Activated gamma-delta T cell treated with Interleukin-2 at 50 U/mL for 16 hours (primary cell): ENCODE measurements around the gene PDE11A.

Experiments used
- DNase-seq: peaks from one replicate; pipeline ENCODE4 v3.0.0-alpha.2; 2020

PDE11A gene

DNA sequence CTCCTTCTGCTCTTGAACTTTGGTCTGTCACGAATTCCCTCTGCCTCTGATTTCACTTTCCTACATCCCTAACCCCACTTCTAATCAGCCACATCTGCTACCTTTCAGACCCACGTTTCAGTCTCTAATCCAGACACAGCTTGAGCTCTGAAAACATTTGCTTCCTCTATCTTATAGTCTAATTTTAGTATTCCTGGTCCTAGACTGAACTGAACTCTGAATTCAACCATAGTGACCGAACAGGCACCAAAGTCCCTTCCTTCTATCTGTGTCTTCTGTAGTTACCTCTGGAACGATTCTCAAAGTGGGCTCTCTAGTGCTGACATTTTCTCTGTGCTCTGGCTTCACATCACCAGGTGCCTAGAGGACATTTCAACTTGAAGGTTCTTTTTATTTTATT lies 156.2 kb downstream of the PDE11A start:
- no peak for DNase-seq

- no peak for DNase-seq
Measured at GRCh38 chr2:177914247-177914646, 158.3 kb downstream of the PDE11A start.

DNA sequence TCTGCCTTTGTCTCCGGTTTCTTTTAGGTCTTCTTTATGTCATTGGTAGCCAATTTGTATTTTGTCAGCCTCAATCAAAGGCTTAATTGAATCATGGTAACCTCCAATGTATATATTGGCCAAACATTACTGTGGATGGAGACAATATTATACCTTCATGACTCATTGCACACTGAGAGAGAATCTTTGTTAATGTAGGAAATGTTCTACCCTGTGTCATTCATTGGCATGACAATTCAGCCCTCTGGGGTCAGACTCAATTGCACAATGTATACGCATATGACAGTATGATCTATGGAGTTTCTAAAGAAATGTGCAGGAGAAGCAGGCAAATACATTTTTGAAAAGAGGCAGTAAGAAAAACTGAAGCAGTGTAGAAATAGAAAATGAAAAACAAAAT lies 162.6 kb downstream of the PDE11A start:
- DNase-seq, result no peak

GRCh38 chr2:177908824-177909223 lies 163.8 kb downstream of the PDE11A start:
- DNase-seq, result no peak

GRCh38 chr2:177908182-177908581 lies 164.4 kb downstream of the PDE11A start:
- DNase-seq, result no peak

- DNase-seq, result peak; percentile 44
Measured at GRCh38 chr2:177906041-177906718, 166.4 kb downstream of the PDE11A start.

DNA sequence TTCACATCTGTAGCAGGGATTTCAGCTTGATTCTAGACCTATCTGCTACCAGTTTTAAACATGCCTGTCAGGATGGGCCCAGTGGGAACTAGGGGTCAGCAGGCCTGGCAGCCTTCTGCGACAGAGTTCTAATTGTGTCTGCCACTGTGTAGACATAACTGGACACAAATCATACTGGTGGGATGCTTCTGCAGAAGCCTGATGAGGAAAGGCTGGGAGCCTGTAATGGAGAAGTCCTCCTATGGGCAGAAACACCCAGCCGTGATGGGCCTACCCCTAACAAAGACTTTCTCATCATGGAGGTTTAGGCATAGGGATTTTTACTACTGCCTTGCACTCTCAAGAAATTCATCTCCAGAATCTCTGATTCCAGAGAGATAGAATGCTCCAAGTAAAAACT lies 166.9 kb downstream of the PDE11A start:
- DNase-seq, result no peak

DNA sequence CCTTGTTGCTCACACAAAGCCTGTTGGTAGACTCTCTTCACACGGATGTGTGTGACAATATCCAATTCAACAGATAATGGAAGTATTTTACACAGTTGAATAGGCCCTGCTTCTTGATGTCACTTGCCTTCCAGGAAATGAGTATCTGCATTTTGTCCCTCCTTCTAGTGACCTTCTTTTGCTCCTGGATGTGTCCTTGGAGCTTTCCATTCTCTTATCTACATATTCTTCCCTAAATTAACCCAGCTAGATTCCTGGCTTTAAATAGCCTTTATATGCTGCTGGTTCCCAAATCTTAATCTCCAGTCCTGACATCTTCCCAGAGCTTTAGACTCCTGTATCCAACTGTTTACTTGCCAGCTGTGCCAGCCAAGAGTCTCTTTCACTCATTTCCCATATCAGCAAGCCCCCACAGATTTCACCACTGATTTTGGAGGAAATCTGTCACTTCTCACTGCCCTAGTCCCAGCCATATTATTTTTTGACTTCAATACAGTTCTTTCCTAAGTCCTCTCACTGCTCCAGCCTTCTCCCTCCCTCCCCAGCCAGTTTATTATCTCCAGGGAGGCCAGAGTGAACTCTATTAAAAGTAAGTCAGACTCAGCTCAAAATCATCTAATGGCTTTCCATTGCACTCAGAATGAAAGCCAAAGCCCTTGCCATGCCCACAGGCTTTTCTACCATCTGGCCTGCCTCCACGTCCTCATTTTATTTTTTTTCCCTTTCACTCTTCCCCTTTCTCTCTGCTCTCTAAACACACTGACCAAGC lies 170.0 kb downstream of the PDE11A start:
- no peak for DNase-seq

- no peak for DNase-seq
Measured at GRCh38 chr2:177900082-177900481, 172.5 kb downstream of the PDE11A start.

DNA sequence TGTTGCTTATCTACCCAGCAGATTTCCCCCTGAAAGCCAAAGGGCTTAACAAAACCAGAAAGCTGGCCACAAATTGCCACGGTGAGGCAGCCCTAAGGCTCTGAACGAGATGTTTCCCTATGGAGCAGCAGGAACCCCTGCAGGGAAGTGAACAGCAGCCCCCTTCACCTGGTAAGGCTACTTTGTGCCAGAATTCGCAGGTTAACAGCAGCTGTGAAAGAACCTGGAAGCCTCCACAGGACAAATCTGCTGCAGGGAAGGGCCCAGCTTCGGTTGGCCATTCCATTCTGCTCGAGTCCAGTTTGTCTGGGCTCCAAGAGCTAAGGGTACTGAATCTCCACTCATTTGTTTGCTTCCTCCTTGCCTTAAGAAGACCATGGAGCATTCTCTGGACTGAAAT lies 175.3 kb downstream of the PDE11A start:
- DNase-seq, result no peak

GRCh38 chr2:177896587-177896986 lies 176.0 kb downstream of the PDE11A start:
- no peak for DNase-seq

DNA sequence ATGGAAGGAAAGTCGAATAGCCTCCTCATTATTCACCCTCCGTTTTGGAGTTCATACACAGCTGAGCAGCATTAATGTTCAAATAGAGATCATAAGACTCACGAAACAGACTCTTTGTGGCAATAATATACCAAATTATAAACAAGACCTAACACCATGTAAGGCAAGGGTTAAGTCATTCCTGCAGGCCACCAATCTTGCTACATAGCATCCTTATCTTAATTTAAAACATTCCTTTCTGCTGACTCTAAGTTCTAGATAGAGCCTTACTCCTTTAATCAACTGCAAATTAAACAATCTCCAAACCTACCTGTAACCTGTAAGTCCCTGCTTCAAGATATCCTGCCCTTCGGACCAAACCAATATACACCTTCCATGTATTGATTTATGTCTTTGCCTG lies 178.0 kb downstream of the PDE11A start:
- DNase-seq, result no peak

GRCh38 chr2:177893880-177894279 lies 178.7 kb downstream of the PDE11A start:
- DNase-seq, result no peak

GRCh38 chr2:177891533-177891932 lies 181.0 kb downstream of the PDE11A start:
- DNase-seq, result no peak

DNA sequence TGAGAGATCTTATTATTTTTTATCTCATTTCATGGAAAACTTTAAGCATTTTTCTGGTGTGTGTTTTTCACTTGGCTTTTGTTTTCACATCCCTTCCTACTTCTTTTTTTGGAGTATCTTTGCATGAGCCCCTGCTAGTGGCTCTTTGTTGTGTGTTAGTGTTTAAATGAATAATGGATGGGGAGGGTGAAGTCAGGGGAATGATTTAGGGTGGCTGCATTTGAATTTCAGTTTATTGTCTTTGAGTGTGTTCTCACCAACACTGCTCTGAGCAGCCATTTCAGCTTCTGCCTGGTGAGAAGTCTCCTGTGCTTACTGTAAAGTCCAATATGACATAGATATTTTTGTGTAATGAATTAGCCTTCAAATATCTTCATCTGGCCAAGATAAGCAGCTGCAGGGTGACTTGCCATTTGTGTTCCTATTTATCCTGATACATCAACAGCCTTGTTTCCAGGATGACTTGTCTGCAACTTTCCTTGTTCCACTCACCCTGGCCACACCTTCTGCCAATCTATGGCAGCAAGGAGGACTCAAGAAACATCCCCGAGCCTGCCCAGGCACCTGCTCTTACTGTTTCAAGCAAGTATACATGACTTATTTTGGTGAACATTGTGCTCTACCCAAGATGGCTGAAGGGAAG lies 182.6 kb downstream of the PDE11A start:
- no peak for DNase-seq

DNA sequence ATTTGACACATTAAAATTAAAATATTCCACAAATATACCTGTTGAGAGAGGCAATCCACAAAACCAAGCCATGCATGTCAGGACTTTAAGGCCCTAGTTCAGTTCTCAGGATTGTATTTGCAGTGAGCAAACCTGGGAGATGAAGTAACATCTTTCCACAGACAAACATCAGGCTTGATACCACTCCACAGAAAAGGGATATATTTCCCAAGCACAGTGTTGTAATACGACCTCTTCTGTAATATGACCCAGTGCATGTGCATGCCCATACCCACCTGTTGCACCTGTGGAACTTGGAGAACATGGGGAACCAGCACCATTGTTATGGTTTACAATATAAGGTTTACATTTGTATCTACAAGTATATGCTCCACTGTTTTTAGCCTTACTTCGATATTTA lies 184.0 kb downstream of the PDE11A start:
- DNase-seq, result no peak

DNA sequence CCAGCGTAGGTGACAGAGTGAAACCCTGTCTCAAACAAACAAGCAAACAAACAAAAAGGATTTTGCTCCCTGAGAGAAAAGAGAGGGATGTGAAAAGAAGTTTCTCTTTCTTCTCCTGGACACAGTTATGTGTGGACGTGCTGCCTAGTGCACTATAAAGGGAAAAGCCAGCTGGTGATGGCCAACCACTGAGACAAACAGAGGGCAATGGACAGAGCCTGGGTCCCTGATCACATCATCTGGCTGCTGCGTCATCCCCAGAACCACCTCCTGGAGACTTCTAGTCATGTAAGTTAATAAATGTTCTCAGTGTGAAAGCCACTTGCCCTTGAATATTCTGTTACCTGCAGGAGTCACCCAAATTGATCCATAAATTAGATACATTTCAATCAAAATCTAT lies 184.9 kb downstream of the PDE11A start:
- DNase-seq, result no peak

- DNase-seq, result no peak
Measured at GRCh38 chr2:177886824-177887223, 185.8 kb downstream of the PDE11A start.

- DNase-seq, result no peak
Measured at GRCh38 chr2:177885828-177886466, 186.6 kb downstream of the PDE11A start.

GRCh38 chr2:177883177-177883576 lies 189.4 kb downstream of the PDE11A start:
- no peak for DNase-seq

DNA sequence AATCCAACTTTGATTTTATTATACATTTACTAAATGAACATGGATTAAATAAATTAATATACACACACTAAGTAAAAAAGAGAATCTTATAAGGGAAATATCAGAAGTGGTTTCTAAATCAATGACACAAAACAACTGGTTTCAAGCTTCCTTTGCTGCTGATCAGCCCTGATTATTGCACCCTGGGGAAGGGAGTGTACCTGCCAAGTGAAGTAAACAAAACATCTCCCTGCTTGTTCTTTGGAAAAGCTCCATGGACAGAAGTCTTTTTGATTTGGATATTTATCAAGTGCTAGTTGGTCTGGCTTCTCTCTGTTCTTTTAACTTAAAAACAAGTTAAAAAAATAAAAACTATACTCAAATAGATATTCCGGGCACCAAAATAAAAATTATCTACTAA lies 190.1 kb downstream of the PDE11A start:
- DNase-seq, result no peak

DNA sequence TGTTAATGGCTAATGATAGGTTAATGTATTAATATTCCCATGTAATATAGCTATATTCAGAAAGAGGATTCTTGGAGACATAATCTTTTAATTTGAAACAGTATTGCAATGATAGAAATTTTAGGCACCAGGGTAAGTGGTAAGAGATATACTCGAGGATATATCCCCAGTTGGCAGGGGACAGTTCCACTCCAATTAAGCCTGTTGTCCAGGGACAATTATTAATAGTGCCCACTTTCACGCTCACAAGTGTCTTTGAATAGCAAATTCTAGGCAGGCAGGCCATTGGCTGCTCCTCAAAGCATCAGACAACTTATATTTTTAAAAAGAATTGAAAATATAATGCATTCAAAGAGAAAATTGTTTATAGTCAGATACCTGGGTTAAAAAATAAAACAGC lies 190.7 kb downstream of the PDE11A start:
- no peak for DNase-seq

DNA sequence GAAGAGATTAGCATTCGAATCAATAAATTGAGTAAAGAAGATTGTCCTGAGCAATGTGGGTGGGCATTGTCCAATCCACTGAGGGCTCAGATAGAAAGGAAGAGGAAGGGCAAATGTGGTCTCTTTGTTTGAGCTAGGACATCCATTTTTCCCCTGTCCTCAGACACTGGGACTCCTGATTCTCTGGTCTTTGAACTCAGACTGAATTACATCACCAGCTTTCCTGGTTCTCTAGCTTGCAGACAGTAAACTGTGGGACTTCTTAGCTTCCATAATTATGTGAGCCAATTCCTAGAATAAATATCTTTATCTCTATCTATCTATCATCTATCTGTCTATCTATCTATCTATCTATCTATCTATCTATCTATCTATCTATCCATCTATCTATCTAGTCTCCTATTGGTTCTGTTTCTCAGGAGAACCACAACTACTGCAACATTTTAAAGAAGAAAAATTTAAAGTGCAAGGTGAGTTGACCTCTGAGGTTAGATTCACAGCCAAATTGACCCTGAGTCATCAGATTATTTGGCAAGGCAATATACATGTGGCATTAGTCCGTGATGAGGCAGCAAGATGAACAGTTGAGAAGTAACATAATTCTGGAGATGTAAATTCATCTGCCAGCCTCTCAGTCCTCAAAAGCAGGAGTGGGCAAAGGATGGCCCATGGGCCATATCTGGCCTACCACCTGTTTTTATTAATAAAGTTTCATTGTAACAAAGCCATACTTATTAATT lies 191.4 kb downstream of the PDE11A start:
- DNase-seq, result no peak
